AML-193 (cell line): ENCODE data around the gene KRT6B.

Experiments used
- DNase-seq, 2 experiments: peaks; one replicate each; lab custom pipeline; 2025; lab: John Stamatoyannopoulos, UW

KRT6B gene

GRCh38 chr12:52436000-52436827 is 15.7 kb downstream of the KRT6B start:
- DNase-seq = no peak

GRCh38 chr12:52435659-52435999 is 16.3 kb downstream of the KRT6B start:
- no peak for DNase-seq

GRCh38 chr12:52434760-52435530 is 17.0 kb downstream of the KRT6B start:
- DNase-seq = no peak

- no peak for DNase-seq
Measured at GRCh38 chr12:52434081-52434733, 17.7 kb downstream of the KRT6B start, which contains the start of gene KRT75. Gene KRT75, minus strand, starts transcription at chr12:52434371. Its CDS starts 67 bp downstream, at chr12:52434304.

- no peak for DNase-seq
Measured at GRCh38 chr12:52433501-52434080, 18.4 kb downstream of the KRT6B start.

- DNase-seq = no peak
Measured at GRCh38 chr12:52432559-52433207, 19.3 kb downstream of the KRT6B start.

GRCh38 chr12:52428121-52428520 is 23.8 kb downstream of the KRT6B start:
- DNase-seq = no peak

GRCh38 chr12:52427083-52427482 is 24.9 kb downstream of the KRT6B start:
- no peak for DNase-seq

- no peak for DNase-seq
Measured at GRCh38 chr12:52426034-52426433, 25.9 kb downstream of the KRT6B start.

GRCh38 chr12:52425466-52425865 is 26.5 kb downstream of the KRT6B start:
- DNase-seq = no peak

- no peak for DNase-seq
Measured at GRCh38 chr12:52423661-52424500, 28.1 kb downstream of the KRT6B start.

GRCh38 chr12:52423035-52423434 is 28.9 kb downstream of the KRT6B start:
- no peak for DNase-seq

- no peak for DNase-seq
Measured at GRCh38 chr12:52419656-52420055, 32.3 kb downstream of the KRT6B start.

- no peak for DNase-seq
Measured at GRCh38 chr12:52418576-52419110, 33.3 kb downstream of the KRT6B start.

- no peak for DNase-seq
Measured at GRCh38 chr12:52417740-52418139, 34.2 kb downstream of the KRT6B start.

- no peak for DNase-seq
Measured at GRCh38 chr12:52416795-52417194, 35.2 kb downstream of the KRT6B start.

- DNase-seq = no peak
Measured at GRCh38 chr12:52415870-52416750, 35.8 kb downstream of the KRT6B start.

GRCh38 chr12:52414936-52415335 is 37.0 kb downstream of the KRT6B start:
- no peak for DNase-seq

- no peak for DNase-seq
Measured at GRCh38 chr12:52413782-52414345, 38.1 kb downstream of the KRT6B start.
